ENCODE results near the gene IL34.

The IL34 gene

GRCh38 chr16:70694868-70695218, 48.5 kb downstream of the IL34 start:
- no peak for DNase-seq (ENCODE audit: insufficient read length, low spot score)
- TF ChIP-seq POU2F2 (IDR thresholded peaks at IDR 0.05; ENCODE audit: low read depth, low read length): no peak
- no peak for TF ChIP-seq TAF1 (IDR thresholded peaks at IDR 0.05; ENCODE audit: low read depth, low read length)
- TF ChIP-seq POLR2A (IDR thresholded peaks at IDR 0.05; ENCODE audit: low read depth, low read length): no peak
- no peak for TF ChIP-seq SPI1 (IDR thresholded peaks at IDR 0.05; ENCODE audit: low read depth, low read length)
- TF ChIP-seq PAX5 (IDR thresholded peaks at IDR 0.05; ENCODE audit: insufficient read depth, low read length, severe bottlenecking): no peak
- no peak for TF ChIP-seq POLR2AphosphoS5 (IDR thresholded peaks at IDR 0.05; ENCODE audit: low read depth, low read length)
- no peak for FAIRE-seq

- FAIRE-seq: peak; percentile 55
- TF ChIP-seq POLR2A (IDR thresholded peaks at IDR 0.05; ENCODE audit: low read depth, low read length): no peak
- TF ChIP-seq SPI1 (IDR thresholded peaks at IDR 0.05; ENCODE audit: low read depth, low read length): no peak
- TF ChIP-seq POLR2AphosphoS5 (IDR thresholded peaks at IDR 0.05; ENCODE audit: low read depth, low read length): no peak
- no peak for TF ChIP-seq PAX5 (IDR thresholded peaks at IDR 0.05; ENCODE audit: insufficient read depth, low read length, severe bottlenecking)
- DNase-seq (ENCODE audit: insufficient read length, low spot score): no peak
Measured at GRCh38 chr16:70695331-70696070, 49.1 kb downstream of the IL34 start.

- FAIRE-seq (no peak), DNase-seq (ENCODE audit: insufficient read length, low spot score) (no peak)
- no peak for TF ChIP-seq POLR2A (IDR thresholded peaks at IDR 0.05; ENCODE audit: low read depth, low read length)
Measured at GRCh38 chr16:70696355-70696754, 50.0 kb downstream of the IL34 start.

- FAIRE-seq: no peak
- TF ChIP-seq POLR2AphosphoS5 (IDR thresholded peaks at IDR 0.05; ENCODE audit: low read depth, low read length) (no peak), PAX5 (IDR thresholded peaks at IDR 0.05; ENCODE audit: insufficient read depth, low read length, severe bottlenecking) (no peak), POLR2A (IDR thresholded peaks at IDR 0.05; ENCODE audit: low read depth, low read length) (no peak)
- no peak for DNase-seq (ENCODE audit: insufficient read length, low spot score)
Measured at GRCh38 chr16:70696952-70697593, 50.7 kb downstream of the IL34 start.

- FAIRE-seq: no peak
- TF ChIP-seq TAF1 (IDR thresholded peaks at IDR 0.05; ENCODE audit: low read depth, low read length) (no peak), POLR2AphosphoS5 (IDR thresholded peaks at IDR 0.05; ENCODE audit: low read depth, low read length) (no peak), PAX5 (IDR thresholded peaks at IDR 0.05; ENCODE audit: insufficient read depth, low read length, severe bottlenecking) (no peak), POU2F2 (IDR thresholded peaks at IDR 0.05; ENCODE audit: low read depth, low read length) (no peak)
- DNase-seq (ENCODE audit: insufficient read length, low spot score): no peak
Measured at GRCh38 chr16:70697594-70698170, 51.3 kb downstream of the IL34 start.

GRCh38 chr16:70698901-70699300, 52.5 kb downstream of the IL34 start:
- no peak for FAIRE-seq
- TF ChIP-seq POLR2A (IDR thresholded peaks at IDR 0.05; ENCODE audit: low read depth, low read length) (no peak), TAF1 (IDR thresholded peaks at IDR 0.05; ENCODE audit: low read depth, low read length) (no peak), POU2F2 (IDR thresholded peaks at IDR 0.05; ENCODE audit: low read depth, low read length) (no peak), POLR2AphosphoS5 (IDR thresholded peaks at IDR 0.05; ENCODE audit: low read depth, low read length) (no peak), SPI1 (IDR thresholded peaks at IDR 0.05; ENCODE audit: low read depth, low read length) (no peak), PAX5 (IDR thresholded peaks at IDR 0.05; ENCODE audit: insufficient read depth, low read length, severe bottlenecking) (no peak)

GRCh38 chr16:70699696-70700095, 53.3 kb downstream of the IL34 start:
- DNase-seq (ENCODE audit: insufficient read length, low spot score): no peak
- no peak for FAIRE-seq
- TF ChIP-seq SPI1 (IDR thresholded peaks at IDR 0.05; ENCODE audit: low read depth, low read length) (no peak), POLR2A (IDR thresholded peaks at IDR 0.05; ENCODE audit: low read depth, low read length) (no peak), POU2F2 (IDR thresholded peaks at IDR 0.05; ENCODE audit: low read depth, low read length) (no peak), POLR2AphosphoS5 (IDR thresholded peaks at IDR 0.05; ENCODE audit: low read depth, low read length) (no peak), TAF1 (IDR thresholded peaks at IDR 0.05; ENCODE audit: low read depth, low read length) (no peak), PAX5 (IDR thresholded peaks at IDR 0.05; ENCODE audit: insufficient read depth, low read length, severe bottlenecking) (no peak)

More at GRCh38 chr16:70698901-70699300, 52.5 kb downstream of the IL34 start:
- no peak for DNase-seq (ENCODE audit: insufficient read length, low spot score)

GRCh38 chr16:70700101-70701020, 54.0 kb downstream of the IL34 start:
- DNase-seq (ENCODE audit: insufficient read length, low spot score) (no peak), FAIRE-seq (no peak)
- TF ChIP-seq PAX5 (IDR thresholded peaks at IDR 0.05; ENCODE audit: insufficient read depth, low read length, severe bottlenecking): no peak
- TF ChIP-seq TAF1 (IDR thresholded peaks at IDR 0.05; ENCODE audit: low read depth, low read length): no peak
- no peak for TF ChIP-seq POLR2A (IDR thresholded peaks at IDR 0.05; ENCODE audit: low read depth, low read length)
- TF ChIP-seq SPI1 (IDR thresholded peaks at IDR 0.05; ENCODE audit: low read depth, low read length): no peak
- no peak for TF ChIP-seq POU2F2 (IDR thresholded peaks at IDR 0.05; ENCODE audit: low read depth, low read length)
- TF ChIP-seq POLR2AphosphoS5 (IDR thresholded peaks at IDR 0.05; ENCODE audit: low read depth, low read length): no peak

- DNase-seq (ENCODE audit: insufficient read length, low spot score) (no peak), FAIRE-seq (no peak)
- TF ChIP-seq TAF1 (IDR thresholded peaks at IDR 0.05; ENCODE audit: low read depth, low read length) (no peak), PAX5 (IDR thresholded peaks at IDR 0.05; ENCODE audit: insufficient read depth, low read length, severe bottlenecking) (no peak), SPI1 (IDR thresholded peaks at IDR 0.05; ENCODE audit: low read depth, low read length) (no peak)
Measured at GRCh38 chr16:70701036-70701435, 54.7 kb downstream of the IL34 start.

Data from GM12891 (cell line).